Lung (tissue), 12 donors: ENCODE data around the gene THAP4. TPM values are rescaled to one million over a fixed set of nuclear protein-coding genes. Genes with fewer than 3 reads are reported as not detected.

Experiments used
- ATAC-seq: fragments of 200-7000 bp; cut with Tn5 transposase; one replicate; pipeline ENCODE4 v1.9.1; 2020; ENCODE audit warnings: moderate number of reproducible peaks; ENCODE audit not compliant: insufficient read depth, low FRiP score
- DNase-seq, 3 donors: peaks; one replicate each; pipeline ENCODE4 v3.0.0-alpha.2; 2013 to 2017
- H3K27ac ChIP-seq, 2 donors: one replicate each; pipeline ENCODE4 v1.5.1; 2013; ENCODE audit warnings: mild to moderate bottlenecking in 2 of 2, moderate library complexity in 2 of 2, control low read depth in 1 of 2, inconsistent platforms in 1 of 2, low read depth in 1 of 2, low read length in 1 of 2
- H3K27me3 ChIP-seq, 3 donors: one replicate each; pipeline ENCODE4 v1.5.1; 2013; ENCODE audit warnings: low read length in 2 of 3; ENCODE audit not compliant: control insufficient read depth in 3 of 3, insufficient read depth in 3 of 3
- H3K36me3 ChIP-seq, 4 donors: one replicate each; pipeline ENCODE4 v1.5.1; 2013; ENCODE audit warnings: low read length in 4 of 4, mild to moderate bottlenecking in 1 of 4, moderate library complexity in 1 of 4; ENCODE audit not compliant: control insufficient read depth in 4 of 4, insufficient read depth in 4 of 4
- H3K4me1 ChIP-seq, 5 donors: one replicate each; pipeline ENCODE4 v1.5.1; 2013; ENCODE audit warnings: low read length in 5 of 5, mild to moderate bottlenecking in 2 of 5, moderate library complexity in 1 of 5; ENCODE audit not compliant: control insufficient read depth in 5 of 5, insufficient read depth in 5 of 5
- H3K4me3 ChIP-seq: one replicate; pipeline ENCODE4 v1.5.1; 2013; ENCODE audit warnings: mild to moderate bottlenecking, control low read depth, moderate library complexity
- H3K9ac ChIP-seq, 2 donors: one replicate each; pipeline ENCODE4 v1.5.1; 2013; ENCODE audit warnings: low read length in 2 of 2, control low read depth in 1 of 2; ENCODE audit not compliant: insufficient read depth in 1 of 2
- H3K9me3 ChIP-seq, 4 donors: one replicate each; pipeline ENCODE4 v1.5.1; 2013; ENCODE audit warnings: low read length in 3 of 4, mild to moderate bottlenecking in 1 of 4, moderate library complexity in 1 of 4; ENCODE audit not compliant: control insufficient read depth in 4 of 4, insufficient read depth in 3 of 4
- WGBS, 2 donors: extraction: QIAGEN DNeasy Blood & Tissue Kit; methylation state at CpG; one replicate each; pipeline ENCODE4 v1.1.7; 2013; 5-methylcytosine and 5-hydroxymethylcytosine counted together
- polyA plus RNA-seq, 2 donors: library from polyadenylated mRNA; stranded (reverse); fragments of 200-250 nt; gene quantifications; one replicate each; pipeline ENCODE4 v1.2.1, GENCODE V29; 2013
- total RNA-seq, 2 donors: library from RNA; depleted of rRNA in 1 of 2; stranded (reverse); fragments of >200 nt in 1 of 2; gene quantifications; one replicate each; pipeline ENCODE4 v1.2.1, GENCODE V29; 2014 to 2021
- TF ChIP-seq, protein P1 (sequence below): IDR thresholded peaks from 2 replicates; pipeline ENCODE4 v1.5.1; 2012; ENCODE audit warnings: mild to moderate bottlenecking; ENCODE audit errors: control extremely low read depth, extremely low read depth
- donor health status: control.
- donor health status: control.
- donor health status: Bipolar disorder and iron deficiency.
- donor health status: healthy.
- donor health status: DM: yes; HTN: yes; CAD: no.

THAP4 gene
- total and polyA plus RNA-seq, 4 donors: 40.0 to 53.7 (median 45.0) TPM

- ATAC-seq (no peak), DNase-seq (no peak)
- Histone ChIP-seq H3K4me1 (peaks cover 0 to 41% (median 20%) of the 10 kb centered on the region in 5 donors), H3K27me3 (no peaks in the 10 kb centered on the region), H3K36me3 (no peaks in the 10 kb centered on the region), H3K4me3 (no peak overlapping the region), H3K9me3 (peaks cover 0 to 2% (median 0%) of the 10 kb centered on the region in 4 donors), H3K27ac (peak overlapping the region in 1 of 2 donors; percentile 26), H3K9ac (no peak overlapping the region)
- 52 to 56% methylated on average over 11 to 12 of the region's 12 CpGs for WGBS, 2 donors
- TF ChIP-seq, protein P1, sequence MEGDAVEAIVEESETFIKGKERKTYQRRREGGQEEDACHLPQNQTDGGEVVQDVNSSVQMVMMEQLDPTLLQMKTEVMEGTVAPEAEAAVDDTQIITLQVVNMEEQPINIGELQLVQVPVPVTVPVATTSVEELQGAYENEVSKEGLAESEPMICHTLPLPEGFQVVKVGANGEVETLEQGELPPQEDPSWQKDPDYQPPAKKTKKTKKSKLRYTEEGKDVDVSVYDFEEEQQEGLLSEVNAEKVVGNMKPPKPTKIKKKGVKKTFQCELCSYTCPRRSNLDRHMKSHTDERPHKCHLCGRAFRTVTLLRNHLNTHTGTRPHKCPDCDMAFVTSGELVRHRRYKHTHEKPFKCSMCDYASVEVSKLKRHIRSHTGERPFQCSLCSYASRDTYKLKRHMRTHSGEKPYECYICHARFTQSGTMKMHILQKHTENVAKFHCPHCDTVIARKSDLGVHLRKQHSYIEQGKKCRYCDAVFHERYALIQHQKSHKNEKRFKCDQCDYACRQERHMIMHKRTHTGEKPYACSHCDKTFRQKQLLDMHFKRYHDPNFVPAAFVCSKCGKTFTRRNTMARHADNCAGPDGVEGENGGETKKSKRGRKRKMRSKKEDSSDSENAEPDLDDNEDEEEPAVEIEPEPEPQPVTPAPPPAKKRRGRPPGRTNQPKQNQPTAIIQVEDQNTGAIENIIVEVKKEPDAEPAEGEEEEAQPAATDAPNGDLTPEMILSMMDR: no peak
Measured at GRCh38 chr2:241551599-241551997, 85.4 kb downstream of the THAP4 start.

DNA sequence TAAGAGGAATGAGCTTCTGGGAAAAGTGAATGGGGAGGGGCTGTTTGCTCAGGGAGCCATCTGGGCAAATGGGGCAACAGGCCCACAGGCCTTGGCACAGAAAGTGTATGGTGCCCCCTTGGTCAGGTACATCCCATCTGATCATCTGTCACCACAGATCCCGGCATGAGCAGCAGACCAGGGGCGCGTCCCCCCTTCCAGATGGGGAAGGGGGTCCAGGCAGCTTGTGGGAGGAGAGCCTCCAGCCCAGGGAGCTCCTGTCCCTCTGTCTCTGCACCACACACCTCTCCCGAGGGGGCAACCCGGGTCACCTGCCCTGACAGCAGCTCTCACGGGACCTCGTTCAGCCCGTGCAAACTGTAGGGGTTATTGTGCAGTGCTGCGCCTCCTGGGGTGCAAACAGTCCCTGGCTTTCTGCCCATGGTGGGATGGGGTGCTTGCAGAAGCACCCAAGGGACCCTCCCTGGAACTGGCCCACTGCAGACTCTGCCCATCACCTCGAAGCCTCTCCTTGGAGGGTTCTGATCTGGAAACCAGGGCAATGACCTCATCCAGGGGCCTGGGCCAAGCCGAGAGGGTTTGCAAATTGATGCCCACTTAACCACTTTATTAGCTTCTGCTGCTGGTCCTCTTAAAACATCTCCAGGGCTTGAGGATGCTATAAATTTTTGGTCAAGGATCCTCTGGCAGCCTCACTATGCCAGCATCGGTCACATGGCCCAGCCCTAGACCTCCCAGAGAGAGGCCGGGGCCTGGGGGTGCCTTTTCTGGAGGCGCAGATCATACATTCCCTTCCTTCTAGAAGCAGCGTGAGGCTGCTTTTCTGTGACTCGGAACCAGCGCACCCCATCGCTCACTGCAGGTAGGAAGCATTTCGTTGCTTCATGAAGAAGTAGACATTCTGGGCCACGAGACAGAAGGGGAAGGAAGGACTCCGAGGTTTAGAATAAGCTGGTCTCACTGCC is 86.1 kb downstream of the THAP4 start:
- TF ChIP-seq, protein P1: no peak
- ATAC-seq (peak; percentile 16), DNase-seq (no peak)
- peaks cover 0 to 3% (median 0%) of the 10 kb centered on the region in 3 donors for H3K27me3 ChIP-seq
- peaks cover 0 to 48% (median 21%) of the 10 kb centered on the region in 5 donors for H3K4me1 ChIP-seq
- WGBS, 2 donors: 62 to 63% methylated on average over 21 of the region's 21 CpGs
- no peak overlapping the region for H3K9ac ChIP-seq
- peak overlapping the region in 1 of 2 donors; percentile 68 for H3K27ac ChIP-seq
- H3K4me3 ChIP-seq: no peak overlapping the region
- peaks cover 0 to 2% (median 0%) of the 10 kb centered on the region in 4 donors for H3K9me3 ChIP-seq
- no peaks in the 10 kb centered on the region for H3K36me3 ChIP-seq

- TF ChIP-seq, protein P1: no peak
- DNase-seq (no peak), ATAC-seq (no peak)
- Histone ChIP-seq H3K27me3 (peaks cover 0 to 3% (median 0%) of the 10 kb centered on the region in 3 donors), H3K9ac (no peak overlapping the region), H3K27ac (no peak overlapping the region), H3K4me1 (peaks cover 0 to 62% (median 31%) of the 10 kb centered on the region in 5 donors), H3K4me3 (no peak overlapping the region), H3K36me3 (no peaks in the 10 kb centered on the region), H3K9me3 (peaks cover 0 to 3% (median 0%) of the 10 kb centered on the region in 4 donors)
- 88 to 89% methylated on average over 3 of the region's 3 CpGs for WGBS, 2 donors
Measured at GRCh38 chr2:241548451-241548835, 88.5 kb downstream of the THAP4 start.
